GM19397 (cell line): ENCODE results near the gene C1QTNF4.
A peak's percentile ranks its signal among the peaks of the same experiment; 100 is the strongest.
"Not testable (repeated sequence)": the region's sequence is repeated elsewhere in the genome, so short reads cannot be mapped to it uniquely, and the experiment has no call there.

Experiments
- ATAC-seq: cut with Tn5 transposase; IDR thresholded peaks from one replicate; pipeline ENCODE4 v1.9.1; 2021; ENCODE audit warnings: mild to moderate bottlenecking, moderate library complexity; ENCODE audit not compliant: unreplicated experiment

C1QTNF4 gene

GRCh38 chr11:47569646-47570045, 24.6 kb downstream of the C1QTNF4 start:
- no peak for ATAC-seq

- ATAC-seq = no peak
These were observed 28.0 kb downstream of the C1QTNF4 start for GRCh38 chr11:47566149-47566698.

- peak; percentile 89 for ATAC-seq
These were observed 28.7 kb downstream of the C1QTNF4 start, which contains the start of gene PTPMT1 for GRCh38 chr11:47565340-47566148. Gene PTPMT1, plus strand, starts transcription at chr11:47565599. Its CDS starts 24 bp downstream, at chr11:47565623.

- ATAC-seq = peak; percentile 16
These were observed 29.3 kb downstream of the C1QTNF4 start for GRCh38 chr11:47564933-47565339.

- not testable (repeated sequence) for ATAC-seq
These were observed 29.8 kb downstream of the C1QTNF4 start for GRCh38 chr11:47564366-47564765.

- ATAC-seq = not testable (repeated sequence)
These were observed 31.8 kb downstream of the C1QTNF4 start for GRCh38 chr11:47562393-47562792.

- ATAC-seq = no peak
These were observed 33.8 kb downstream of the C1QTNF4 start for GRCh38 chr11:47560426-47560825.

- no peak for ATAC-seq
These were observed 35.5 kb downstream of the C1QTNF4 start for GRCh38 chr11:47558695-47559094.

GRCh38 chr11:47557004-47557403, 37.2 kb downstream of the C1QTNF4 start:
- ATAC-seq = not testable (repeated sequence)

- ATAC-seq = peak; percentile 18
These were observed 40.8 kb downstream of the C1QTNF4 start for GRCh38 chr11:47553406-47553743.

- peak; percentile 94 for ATAC-seq
These were observed 41.4 kb downstream of the C1QTNF4 start, which contains the start of gene CELF1 for GRCh38 chr11:47552566-47553405. Gene CELF1, minus strand, starts transcription at chr11:47553132. Its CDS starts 53,609 bp downstream, at chr11:47499523.

GRCh38 chr11:47552056-47552565, 42.1 kb downstream of the C1QTNF4 start:
- no peak for ATAC-seq

GRCh38 chr11:47551086-47551485, 43.1 kb downstream of the C1QTNF4 start:
- ATAC-seq = no peak

GRCh38 chr11:47550288-47551047, 43.7 kb downstream of the C1QTNF4 start:
- ATAC-seq = no peak

- ATAC-seq = not testable (repeated sequence)
These were observed 47.9 kb downstream of the C1QTNF4 start for GRCh38 chr11:47546274-47546673.

- ATAC-seq = no peak
These were observed 48.9 kb downstream of the C1QTNF4 start for GRCh38 chr11:47545298-47545697.

GRCh38 chr11:47541070-47541469, 53.1 kb downstream of the C1QTNF4 start:
- ATAC-seq = no peak

- no peak for ATAC-seq
These were observed 54.6 kb downstream of the C1QTNF4 start for GRCh38 chr11:47539681-47540039.
